ENCODE data around the gene SLC37A1.

GRCh38 chr21:42543106-42543847 lies 29.6 kb downstream of the SLC37A1 start:
- TF ChIP-seq, protein P1, sequence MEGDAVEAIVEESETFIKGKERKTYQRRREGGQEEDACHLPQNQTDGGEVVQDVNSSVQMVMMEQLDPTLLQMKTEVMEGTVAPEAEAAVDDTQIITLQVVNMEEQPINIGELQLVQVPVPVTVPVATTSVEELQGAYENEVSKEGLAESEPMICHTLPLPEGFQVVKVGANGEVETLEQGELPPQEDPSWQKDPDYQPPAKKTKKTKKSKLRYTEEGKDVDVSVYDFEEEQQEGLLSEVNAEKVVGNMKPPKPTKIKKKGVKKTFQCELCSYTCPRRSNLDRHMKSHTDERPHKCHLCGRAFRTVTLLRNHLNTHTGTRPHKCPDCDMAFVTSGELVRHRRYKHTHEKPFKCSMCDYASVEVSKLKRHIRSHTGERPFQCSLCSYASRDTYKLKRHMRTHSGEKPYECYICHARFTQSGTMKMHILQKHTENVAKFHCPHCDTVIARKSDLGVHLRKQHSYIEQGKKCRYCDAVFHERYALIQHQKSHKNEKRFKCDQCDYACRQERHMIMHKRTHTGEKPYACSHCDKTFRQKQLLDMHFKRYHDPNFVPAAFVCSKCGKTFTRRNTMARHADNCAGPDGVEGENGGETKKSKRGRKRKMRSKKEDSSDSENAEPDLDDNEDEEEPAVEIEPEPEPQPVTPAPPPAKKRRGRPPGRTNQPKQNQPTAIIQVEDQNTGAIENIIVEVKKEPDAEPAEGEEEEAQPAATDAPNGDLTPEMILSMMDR (IDR thresholded peaks at IDR 0.05 in 8 of 11, conservative IDR thresholded peaks at IDR 0.05 in 3 of 11): no peak
- TF ChIP-seq POLR2A (IDR thresholded peaks at IDR 0.05) (no peak), POLR2AphosphoS5 (IDR thresholded peaks at IDR 0.05) (peak in 1 of 3 donors; percentile 21)

Measured in spleen (tissue), 7 donors.